Measurements from ENCODE around the gene SYNJ1. TPM values are rescaled to one million over a fixed set of nuclear protein-coding genes. Genes with fewer than 3 reads are reported as not detected.
"Not testable (repeated sequence)": the region's sequence is repeated elsewhere in the genome, so short reads cannot be mapped to it uniquely, and the experiment has no call there.

SYNJ1 gene
- total and polyA plus RNA-seq, 12 donors = 5.0 to 19.4 (median 10.9) TPM

DNA sequence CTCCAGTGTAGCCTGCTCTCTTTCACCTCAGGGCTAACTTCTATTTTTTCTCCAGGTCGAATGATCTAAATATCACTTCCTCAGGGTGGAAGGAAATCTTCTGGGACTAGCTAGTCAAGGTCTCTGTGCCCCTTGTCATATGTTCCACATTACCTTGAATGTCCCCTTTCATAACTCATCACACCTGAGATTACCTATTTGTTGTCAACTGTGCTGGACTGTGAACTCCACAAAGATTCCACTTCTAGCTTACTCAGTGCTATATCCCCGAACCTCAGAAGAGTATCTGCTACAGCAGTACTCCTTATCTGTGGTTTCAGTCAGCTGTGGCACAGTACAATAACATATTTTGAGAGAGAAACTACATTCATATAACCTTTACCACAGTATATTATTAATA is 14.6 kb upstream of the SYNJ1 start:
- intact Hi-C loops (cut with DNase I) = no loop called here

DNA sequence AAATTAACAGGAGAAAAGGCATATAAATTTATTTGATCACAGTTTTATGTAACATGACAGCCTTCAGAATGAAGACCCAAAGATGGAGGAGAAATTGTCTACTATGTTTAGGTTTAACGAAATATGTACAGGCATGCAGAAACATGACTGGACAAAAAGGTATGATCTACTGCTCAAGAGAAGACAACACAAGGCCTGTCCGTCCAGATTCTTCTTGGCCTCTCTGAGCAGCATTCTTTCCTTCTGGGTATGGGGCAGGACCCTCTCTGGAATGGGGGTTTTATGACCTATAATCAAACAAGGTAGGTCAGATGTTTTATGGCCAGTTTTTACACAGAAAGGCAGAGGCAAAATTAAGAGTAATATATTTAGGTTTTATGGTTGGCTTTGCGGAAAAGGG is 13.5 kb upstream of the SYNJ1 start:
- H3K36me3 ChIP-seq (replicated peaks in 1 of 2) = peaks cover 0 to 74% of the 10 kb centered on the region in 2 donors

More for the DNA sequence above, 14.6 kb upstream of the SYNJ1 start:
- WGBS, 4 donors = 72 to 74% (median 72%) methylated on average over 2 of the region's 2 CpGs
- Histone ChIP-seq H3K4me1 (replicated peaks in 1 of 2) (no peaks in the 10 kb centered on the region), H3K4me3 (no peak overlapping the region), H3K36me3 (replicated peaks in 1 of 2) (peaks cover 0 to 80% of the 10 kb centered on the region in 2 donors), H3K27me3 (no peaks in the 10 kb centered on the region), H3K27ac (no peak overlapping the region), H3K9me3 (replicated peaks in 1 of 3) (no peaks in the 10 kb centered on the region)
- TF ChIP-seq CTCF (IDR thresholded peaks at IDR 0.05) (no peak), POLR2A (IDR thresholded peaks at IDR 0.05) (no peak)
- no peak for DNase-seq

DNA sequence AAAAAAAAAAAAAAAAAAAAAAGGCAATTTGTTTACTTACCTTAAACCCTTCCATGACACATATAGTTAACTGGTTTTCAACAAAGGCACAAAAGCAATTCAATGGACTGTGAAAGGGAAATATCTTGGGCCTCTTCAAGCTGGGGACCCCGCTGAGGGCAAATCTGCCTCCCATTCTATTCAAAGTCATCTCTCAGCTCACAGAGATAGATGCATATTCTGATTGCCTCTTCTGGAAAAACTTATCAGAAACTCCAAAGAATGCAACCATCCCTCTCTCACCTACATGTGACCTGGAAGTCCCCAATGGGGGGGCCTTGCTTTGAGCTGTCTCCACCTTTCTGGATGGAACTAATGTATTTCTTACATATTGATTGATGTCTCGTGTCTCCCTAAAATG is 12.1 kb upstream of the SYNJ1 start:
- intact Hi-C loops (cut with DNase I) = no loop called here
- Histone ChIP-seq H3K27me3 (no peaks in the 10 kb centered on the region), H3K4me3 (no peak overlapping the region), H3K36me3 (replicated peaks in 1 of 2) (peaks cover 0 to 70% of the 10 kb centered on the region in 2 donors), H3K9me3 (replicated peaks in 1 of 3) (no peaks in the 10 kb centered on the region), H3K4me1 (replicated peaks in 1 of 2) (no peaks in the 10 kb centered on the region), H3K27ac (no peak overlapping the region)
- DNase-seq = no peak
- WGBS, 4 donors = 91 to 100% (median 95%) methylated on average over 2 of the region's 2 CpGs
- no peak for TF ChIP-seq POLR2A (IDR thresholded peaks at IDR 0.05)
- no peak for TF ChIP-seq CTCF (IDR thresholded peaks at IDR 0.05)

More for the DNA sequence above, 13.5 kb upstream of the SYNJ1 start:
- intact Hi-C loops (cut with DNase I) = no loop called here
- no peaks in the 10 kb centered on the region for H3K9me3 ChIP-seq (replicated peaks in 1 of 3)
- WGBS, 4 donors = 86 to 94% (median 91%) methylated on average over 3 of the region's 3 CpGs
- no peak for DNase-seq
- H3K27me3 ChIP-seq = no peaks in the 10 kb centered on the region
- H3K4me3 ChIP-seq = no peak overlapping the region
- TF ChIP-seq CTCF (IDR thresholded peaks at IDR 0.05) (no peak), POLR2A (IDR thresholded peaks at IDR 0.05) (no peak)
- no peaks in the 10 kb centered on the region for H3K4me1 ChIP-seq (replicated peaks in 1 of 2)
- no peak overlapping the region for H3K27ac ChIP-seq

DNA sequence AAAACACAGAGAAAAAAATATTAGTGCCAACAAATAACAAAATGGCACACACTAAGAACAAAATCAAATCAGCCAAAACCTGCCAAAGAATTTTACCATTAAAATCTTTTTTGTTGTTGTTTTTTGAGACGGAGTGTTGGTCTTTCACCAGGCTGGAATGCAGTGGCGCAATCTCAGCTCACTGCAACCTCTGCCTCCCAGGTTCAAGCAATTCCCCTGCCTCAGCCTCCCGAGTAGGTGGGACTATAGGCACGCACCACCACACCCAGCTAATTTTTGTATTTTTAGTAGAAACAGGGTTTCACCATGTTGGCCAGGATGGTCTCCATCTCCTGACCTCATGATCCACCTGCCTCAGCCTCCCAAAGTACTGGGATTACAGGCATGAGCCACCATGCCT is 8.3 kb upstream of the SYNJ1 start:
- intact Hi-C loops (cut with DNase I); H3K27me3 ChIP-seq; H3K4me3 ChIP-seq; H3K9me3 ChIP-seq (replicated peaks in 1 of 3); DNase-seq; H3K4me1 ChIP-seq (replicated peaks in 1 of 2); H3K27ac ChIP-seq: not testable (repeated sequence)
- 90 to 96% (median 93%) methylated on average over 4 of the region's 4 CpGs for WGBS, 4 donors
- peaks cover 0 to 40% of the 10 kb centered on the region in 2 donors for H3K36me3 ChIP-seq (replicated peaks in 1 of 2)

- no peaks in the 10 kb centered on the region for H3K9me3 ChIP-seq (replicated peaks in 1 of 3)
- 88 to 96% (median 91%) methylated on average over 2 of the region's 2 CpGs for WGBS, 4 donors
- H3K27me3 ChIP-seq = no peaks in the 10 kb centered on the region
- peaks cover 0 to 35% of the 10 kb centered on the region in 2 donors for H3K36me3 ChIP-seq (replicated peaks in 1 of 2)
- no peak for DNase-seq
- H3K27ac ChIP-seq = no peak overlapping the region
- intact Hi-C loops (cut with DNase I) = no loop called here
- H3K4me3 ChIP-seq = no peak overlapping the region
- no peaks in the 10 kb centered on the region for H3K4me1 ChIP-seq (replicated peaks in 1 of 2)
- no peak for TF ChIP-seq POLR2A (IDR thresholded peaks at IDR 0.05)
- TF ChIP-seq CTCF (IDR thresholded peaks at IDR 0.05) = no peak
Observed at GRCh38 chr21:32735524-32735923, 7.7 kb upstream of the SYNJ1 start.
